HG02763 (cell line): ENCODE measurements around the gene CTNNA3.
"Not testable (repeated sequence)": the region's sequence is repeated elsewhere in the genome, so short reads cannot be mapped to it uniquely, and the experiment has no call there.

Experiments
- ATAC-seq: cut with Tn5 transposase; IDR thresholded peaks from one replicate; pipeline ENCODE4 v1.9.1; 2021; ENCODE audit warnings: mild to moderate bottlenecking, moderate library complexity; ENCODE audit not compliant: unreplicated experiment

The CTNNA3 gene

DNA sequence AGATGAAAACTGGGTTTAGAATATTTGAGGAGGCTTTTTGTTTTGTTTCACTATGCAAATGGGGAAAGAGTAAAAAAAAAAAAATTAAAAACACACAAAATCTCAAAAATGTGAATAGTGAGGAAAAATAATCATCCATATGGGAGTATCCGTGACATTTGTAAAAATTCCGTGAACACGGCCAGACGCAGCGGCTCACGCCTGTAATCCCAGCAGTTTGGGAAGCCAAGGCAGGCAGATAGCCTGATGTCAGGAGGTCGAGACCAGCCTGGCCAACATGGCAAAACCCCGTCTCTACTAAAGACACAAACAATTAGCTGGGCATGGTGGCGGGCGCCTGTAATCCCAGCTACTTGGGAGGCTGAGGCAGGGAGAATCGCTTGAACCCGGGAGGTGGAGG lies 1342.2 kb downstream of the CTNNA3 start:
- not testable (repeated sequence) for ATAC-seq

GRCh38 chr10:66353422-66353821 lies 1342.6 kb downstream of the CTNNA3 start:
- ATAC-seq: no peak

GRCh38 chr10:66350622-66351399 lies 1345.2 kb downstream of the CTNNA3 start:
- no peak for ATAC-seq

- no peak for ATAC-seq
Measured at GRCh38 chr10:66349726-66350125, 1346.3 kb downstream of the CTNNA3 start.

DNA sequence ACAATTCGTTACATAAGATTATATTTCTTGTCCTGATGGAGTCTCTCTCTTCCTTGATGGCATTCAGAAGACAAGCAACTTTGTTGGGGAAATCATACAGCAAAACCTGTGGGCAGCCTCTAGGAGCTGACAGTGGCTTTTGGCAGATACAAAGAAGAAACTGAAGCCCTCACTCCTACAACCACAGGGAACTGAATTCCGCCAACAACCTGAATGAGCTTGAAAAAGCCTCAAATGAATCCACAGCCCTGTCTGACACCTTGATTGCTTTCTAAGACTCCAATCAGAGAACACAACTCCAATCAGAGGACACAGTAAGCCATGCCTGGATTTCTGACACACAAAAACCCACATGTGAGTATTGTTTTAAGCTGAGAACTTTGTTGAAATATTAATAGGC lies 1346.9 kb downstream of the CTNNA3 start:
- no peak for ATAC-seq

DNA sequence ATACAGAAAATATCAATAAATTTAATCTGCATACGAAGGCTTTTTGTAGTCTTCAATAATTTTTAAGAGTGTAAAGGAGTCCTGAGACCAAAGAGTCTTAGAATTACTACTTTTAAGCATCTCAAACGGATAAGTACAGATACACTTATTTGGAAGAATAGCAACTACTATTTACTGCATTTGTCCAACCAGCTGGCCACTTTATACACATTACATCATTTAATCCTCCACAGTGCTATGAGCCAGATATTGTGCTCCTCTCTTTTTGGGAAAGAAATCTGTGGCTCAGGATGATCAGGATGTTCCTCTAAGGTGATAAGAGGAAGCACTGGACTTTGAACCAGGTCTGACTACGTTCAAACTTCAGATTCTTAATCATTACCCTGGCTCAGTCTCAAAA lies 1358.8 kb downstream of the CTNNA3 start:
- no peak for ATAC-seq

GRCh38 chr10:66336791-66337190 lies 1359.2 kb downstream of the CTNNA3 start:
- ATAC-seq: no peak

- not testable (repeated sequence) for ATAC-seq
Measured at GRCh38 chr10:66335753-66336152, 1360.2 kb downstream of the CTNNA3 start.

- ATAC-seq: no peak
Measured at GRCh38 chr10:66329147-66329546, 1366.8 kb downstream of the CTNNA3 start.

- ATAC-seq: no peak
Measured at GRCh38 chr10:66326876-66327275, 1369.1 kb downstream of the CTNNA3 start.

DNA sequence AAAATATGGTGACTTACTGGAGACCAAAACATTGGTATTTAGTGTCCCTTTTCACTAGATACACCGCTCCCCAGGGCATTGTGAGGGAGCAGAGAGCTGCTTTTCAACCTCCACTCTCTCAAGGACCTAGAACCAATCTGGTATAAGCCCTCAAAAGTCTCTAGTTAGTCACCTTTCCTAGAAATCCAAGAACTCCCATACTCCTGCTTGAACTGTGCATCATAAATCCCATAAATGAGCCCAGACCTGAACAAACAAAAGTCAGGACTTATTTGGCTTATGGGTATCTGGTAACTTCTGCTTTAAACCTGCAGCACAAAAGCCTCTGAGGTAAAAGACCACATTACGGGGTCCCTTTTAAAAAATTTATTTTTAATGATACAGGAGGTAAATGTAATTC lies 1373.2 kb downstream of the CTNNA3 start:
- ATAC-seq: no peak

- ATAC-seq: no peak
Measured at GRCh38 chr10:66321723-66322665, 1374.0 kb downstream of the CTNNA3 start.

DNA sequence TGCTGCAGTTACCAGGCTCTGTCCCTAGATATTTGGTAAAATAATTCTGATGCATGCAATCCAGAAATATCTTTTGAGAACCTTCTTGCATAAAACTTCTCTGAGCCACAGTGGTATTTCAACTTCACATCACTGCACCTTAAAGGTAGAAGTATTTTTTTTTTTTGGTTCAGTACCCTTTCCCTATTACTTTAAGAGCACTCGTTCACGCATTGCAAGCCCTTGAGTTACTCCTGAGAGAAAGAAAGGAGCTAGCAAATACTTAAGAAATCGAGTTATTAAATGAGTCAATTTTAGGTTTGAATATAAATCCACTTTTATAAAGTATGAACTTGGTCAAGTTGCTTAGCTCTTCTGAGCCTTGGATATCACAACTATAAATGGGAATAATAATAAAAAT lies 1377.2 kb downstream of the CTNNA3 start:
- ATAC-seq: no peak

DNA sequence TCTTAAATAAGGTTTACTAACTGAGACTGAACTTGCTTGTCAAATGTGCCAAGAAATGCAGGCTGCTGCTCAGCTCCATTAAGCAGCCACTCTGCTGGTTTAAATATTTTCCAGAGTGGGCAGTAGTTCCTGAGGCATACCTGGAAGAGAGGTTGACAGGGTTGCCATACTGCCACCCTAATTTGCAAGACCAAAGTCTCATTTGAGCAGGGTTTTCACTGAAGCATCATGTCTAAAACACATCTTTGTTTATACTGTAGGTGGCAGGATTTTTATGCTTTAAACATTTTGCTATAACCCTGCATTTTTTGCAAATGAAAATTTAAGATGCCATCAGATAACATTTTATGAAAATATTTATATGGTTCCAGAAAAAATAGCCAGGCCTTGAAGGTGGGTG lies 1388.2 kb downstream of the CTNNA3 start:
- no peak for ATAC-seq

GRCh38 chr10:66301078-66301477 lies 1394.9 kb downstream of the CTNNA3 start:
- no peak for ATAC-seq

GRCh38 chr10:66295602-66296001 lies 1400.4 kb downstream of the CTNNA3 start:
- no peak for ATAC-seq

- ATAC-seq: no peak
Measured at GRCh38 chr10:66294538-66294937, 1401.5 kb downstream of the CTNNA3 start.

DNA sequence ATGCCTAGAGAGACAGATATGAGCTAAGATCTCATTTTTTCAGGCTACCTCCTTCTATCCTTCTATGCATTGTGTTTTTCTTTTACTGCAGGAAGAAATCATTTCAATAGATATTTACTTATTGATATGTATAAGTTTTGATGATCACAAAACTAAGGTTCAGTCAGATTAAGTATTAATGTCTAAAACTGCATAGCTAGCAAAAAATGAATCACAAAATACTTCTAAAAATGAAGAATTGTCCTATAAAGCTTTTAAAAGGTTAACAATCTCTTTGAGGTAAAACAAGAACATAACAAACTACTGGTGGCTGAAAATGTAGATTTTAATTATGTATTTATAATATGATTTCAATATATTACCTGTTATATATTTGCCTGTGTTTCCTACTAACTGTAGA lies 1403.1 kb downstream of the CTNNA3 start:
- no peak for ATAC-seq

DNA sequence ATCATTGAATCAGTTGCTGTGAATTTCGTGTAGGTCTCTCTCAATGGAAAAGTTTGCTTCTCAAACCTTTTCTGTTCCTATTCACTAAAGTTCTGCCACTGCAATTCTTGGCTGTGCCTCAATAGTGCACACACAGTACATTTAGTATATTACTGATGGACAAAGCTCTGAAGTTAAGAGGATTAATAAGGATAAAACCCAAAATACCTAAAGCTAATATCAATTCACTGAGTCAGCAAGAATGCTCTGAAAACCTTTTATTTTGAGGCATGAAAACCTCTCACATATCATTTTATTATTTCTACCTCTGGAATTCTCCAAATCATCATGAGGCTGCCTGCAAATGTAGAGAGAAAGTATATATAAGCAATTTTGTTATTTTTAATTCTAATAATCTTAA lies 1403.5 kb downstream of the CTNNA3 start:
- ATAC-seq: no peak

- ATAC-seq: no peak
Measured at GRCh38 chr10:66291133-66291532, 1404.9 kb downstream of the CTNNA3 start.

DNA sequence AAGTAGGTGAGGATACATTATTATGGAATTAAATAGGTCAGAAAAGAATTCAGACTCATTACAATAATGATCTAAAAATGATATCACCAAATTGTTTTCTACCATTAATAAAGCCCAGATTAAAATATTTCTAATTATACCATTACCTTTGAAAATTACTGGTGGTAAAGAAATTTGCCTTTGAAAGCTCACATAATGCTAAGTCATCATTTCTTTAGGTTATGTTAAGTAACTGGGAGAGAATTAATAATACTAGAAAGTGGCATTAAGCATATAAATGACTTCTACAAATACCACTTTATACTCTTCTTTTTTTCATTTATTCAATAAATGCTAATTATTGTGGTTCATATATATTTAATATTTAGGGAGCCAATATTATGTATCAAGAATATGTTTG lies 1411.4 kb downstream of the CTNNA3 start:
- no peak for ATAC-seq

DNA sequence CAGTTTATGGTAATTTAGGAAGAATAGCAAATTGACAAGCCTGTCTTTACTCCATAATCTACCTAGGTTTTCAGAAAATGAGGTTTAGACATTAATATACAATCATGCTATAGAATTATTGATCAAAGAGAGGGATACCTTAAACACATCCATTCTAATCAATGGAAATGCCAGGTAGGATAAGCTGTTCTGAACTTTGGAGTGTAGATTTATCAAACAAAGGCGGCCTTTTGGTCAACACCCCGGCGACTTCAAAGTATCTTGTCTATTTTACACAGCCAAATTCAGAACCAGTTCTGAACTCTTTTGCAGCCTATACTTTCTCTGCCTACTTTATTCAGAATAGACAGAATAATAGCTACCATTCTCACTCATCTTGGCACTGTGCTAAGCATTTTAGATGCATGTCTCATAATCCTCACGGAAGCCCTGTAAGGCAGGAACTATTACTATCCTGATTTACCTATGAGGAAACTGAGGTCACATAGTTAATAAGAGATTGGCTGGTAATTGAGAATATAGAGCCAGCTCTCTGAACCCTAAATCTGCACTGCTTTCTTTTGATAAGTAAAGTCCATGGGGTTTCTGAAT lies 1412.0 kb downstream of the CTNNA3 start:
- no peak for ATAC-seq
